ENCODE results near the gene TBC1D8.

The TBC1D8 gene

GRCh38 chr2:101151146-101151858 is at the start of gene TBC1D8:
TSS of gene TBC1D8 (minus strand) at chr2:101151382. CDS start at chr2:101151253, 129 bp downstream.
- peaks cover 80% of the 10 kb centered on the region for H3K27me3 Mint-ChIP-seq (ENCODE audit: low read depth, poor library complexity)
- H3K4me3 Mint-ChIP-seq = peak within 1 kb of the TSS; percentile 81
- peak within 1 kb of the TSS; percentile 28 for H3K27ac Mint-ChIP-seq
- H3K9me3 Mint-ChIP-seq = no peaks in the 10 kb centered on the region
- peak; percentile 92 for DNase-seq
- TF ChIP-seq, protein P1, sequence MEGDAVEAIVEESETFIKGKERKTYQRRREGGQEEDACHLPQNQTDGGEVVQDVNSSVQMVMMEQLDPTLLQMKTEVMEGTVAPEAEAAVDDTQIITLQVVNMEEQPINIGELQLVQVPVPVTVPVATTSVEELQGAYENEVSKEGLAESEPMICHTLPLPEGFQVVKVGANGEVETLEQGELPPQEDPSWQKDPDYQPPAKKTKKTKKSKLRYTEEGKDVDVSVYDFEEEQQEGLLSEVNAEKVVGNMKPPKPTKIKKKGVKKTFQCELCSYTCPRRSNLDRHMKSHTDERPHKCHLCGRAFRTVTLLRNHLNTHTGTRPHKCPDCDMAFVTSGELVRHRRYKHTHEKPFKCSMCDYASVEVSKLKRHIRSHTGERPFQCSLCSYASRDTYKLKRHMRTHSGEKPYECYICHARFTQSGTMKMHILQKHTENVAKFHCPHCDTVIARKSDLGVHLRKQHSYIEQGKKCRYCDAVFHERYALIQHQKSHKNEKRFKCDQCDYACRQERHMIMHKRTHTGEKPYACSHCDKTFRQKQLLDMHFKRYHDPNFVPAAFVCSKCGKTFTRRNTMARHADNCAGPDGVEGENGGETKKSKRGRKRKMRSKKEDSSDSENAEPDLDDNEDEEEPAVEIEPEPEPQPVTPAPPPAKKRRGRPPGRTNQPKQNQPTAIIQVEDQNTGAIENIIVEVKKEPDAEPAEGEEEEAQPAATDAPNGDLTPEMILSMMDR (IDR thresholded peaks at IDR 0.05) = no peak
- peaks cover 12% of the 10 kb centered on the region for H3K36me3 Mint-ChIP-seq (ENCODE audit: low read depth)
- peaks cover 66% of the 10 kb centered on the region for H3K4me1 Mint-ChIP-seq

DNA sequence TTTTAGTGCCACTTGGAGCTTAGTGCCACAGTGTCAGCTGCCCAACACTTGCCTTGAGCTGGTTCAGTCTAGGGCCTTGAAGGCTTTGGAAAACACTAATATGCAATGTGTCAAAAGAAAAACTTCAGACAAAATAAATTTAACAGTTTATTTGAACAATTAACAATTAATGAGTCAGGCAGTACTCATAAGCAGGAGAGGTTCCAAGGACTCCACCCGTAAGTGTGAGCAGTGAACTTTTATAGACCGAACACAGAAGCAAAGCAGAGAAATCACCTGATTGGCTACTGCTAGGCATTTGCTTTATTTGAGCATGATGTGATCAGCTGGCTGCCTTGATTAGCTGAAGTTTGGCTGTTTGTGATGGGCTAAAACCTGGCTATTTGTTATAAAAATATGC is 49.5 kb upstream of the TBC1D8 start:
- Mint-ChIP-seq H3K27ac (no peak overlapping the region), H3K36me3 (ENCODE audit: low read depth) (peaks cover 4% of the 10 kb centered on the region), H3K9me3 (peaks cover 10% of the 10 kb centered on the region), H3K4me1 (no peaks in the 10 kb centered on the region), H3K27me3 (ENCODE audit: low read depth, poor library complexity) (no peaks in the 10 kb centered on the region), H3K4me3 (no peak overlapping the region)
- no peak for DNase-seq
- TF ChIP-seq, protein P1 (IDR thresholded peaks at IDR 0.05) = no peak

- peaks cover 10% of the 10 kb centered on the region for H3K9me3 Mint-ChIP-seq
- H3K27ac Mint-ChIP-seq = no peak overlapping the region
- TF ChIP-seq, protein P1 (IDR thresholded peaks at IDR 0.05) = no peak
- peaks cover 4% of the 10 kb centered on the region for H3K36me3 Mint-ChIP-seq (ENCODE audit: low read depth)
- DNase-seq = no peak
- no peak overlapping the region for H3K4me3 Mint-ChIP-seq
- H3K4me1 Mint-ChIP-seq = no peaks in the 10 kb centered on the region
- H3K27me3 Mint-ChIP-seq (ENCODE audit: low read depth, poor library complexity) = no peaks in the 10 kb centered on the region
Measured at GRCh38 chr2:101199251-101199791, 48.1 kb upstream of the TBC1D8 start.

- Mint-ChIP-seq H3K4me1 (peaks cover 7% of the 10 kb centered on the region), H3K4me3 (no peak overlapping the region), H3K27ac (no peak overlapping the region), H3K9me3 (peaks cover 10% of the 10 kb centered on the region), H3K27me3 (ENCODE audit: low read depth, poor library complexity) (no peaks in the 10 kb centered on the region), H3K36me3 (ENCODE audit: low read depth) (peaks cover 4% of the 10 kb centered on the region)
- TF ChIP-seq, protein P1 (IDR thresholded peaks at IDR 0.05) = no peak
- no peak for DNase-seq
Measured at GRCh38 chr2:101197814-101198213, 46.6 kb upstream of the TBC1D8 start.

GRCh38 chr2:101197215-101197745 is 46.1 kb upstream of the TBC1D8 start:
- no peak overlapping the region for H3K27ac Mint-ChIP-seq
- no peaks in the 10 kb centered on the region for H3K27me3 Mint-ChIP-seq (ENCODE audit: low read depth, poor library complexity)
- H3K9me3 Mint-ChIP-seq = peaks cover 10% of the 10 kb centered on the region
- DNase-seq = no peak
- peaks cover 4% of the 10 kb centered on the region for H3K36me3 Mint-ChIP-seq (ENCODE audit: low read depth)
- TF ChIP-seq, protein P1 (IDR thresholded peaks at IDR 0.05) = no peak
- H3K4me3 Mint-ChIP-seq = no peak overlapping the region
- peaks cover 12% of the 10 kb centered on the region for H3K4me1 Mint-ChIP-seq
